Stimulated activated CD8-positive, alpha-beta memory T cell treated with anti-CD3 and anti-CD28 coated beads, Interleukin-15, amount 100 ng/mL, for 48 hours (primary cell): ENCODE measurements around the gene EEF1AKMT3.

Source experiments
- DNase-seq, 2 donors: peaks; one replicate each; pipeline ENCODE4 v3.0.0-alpha.2; 2020; ENCODE audit warnings: low read depth in 2 of 2

Gene EEF1AKMT3

DNA sequence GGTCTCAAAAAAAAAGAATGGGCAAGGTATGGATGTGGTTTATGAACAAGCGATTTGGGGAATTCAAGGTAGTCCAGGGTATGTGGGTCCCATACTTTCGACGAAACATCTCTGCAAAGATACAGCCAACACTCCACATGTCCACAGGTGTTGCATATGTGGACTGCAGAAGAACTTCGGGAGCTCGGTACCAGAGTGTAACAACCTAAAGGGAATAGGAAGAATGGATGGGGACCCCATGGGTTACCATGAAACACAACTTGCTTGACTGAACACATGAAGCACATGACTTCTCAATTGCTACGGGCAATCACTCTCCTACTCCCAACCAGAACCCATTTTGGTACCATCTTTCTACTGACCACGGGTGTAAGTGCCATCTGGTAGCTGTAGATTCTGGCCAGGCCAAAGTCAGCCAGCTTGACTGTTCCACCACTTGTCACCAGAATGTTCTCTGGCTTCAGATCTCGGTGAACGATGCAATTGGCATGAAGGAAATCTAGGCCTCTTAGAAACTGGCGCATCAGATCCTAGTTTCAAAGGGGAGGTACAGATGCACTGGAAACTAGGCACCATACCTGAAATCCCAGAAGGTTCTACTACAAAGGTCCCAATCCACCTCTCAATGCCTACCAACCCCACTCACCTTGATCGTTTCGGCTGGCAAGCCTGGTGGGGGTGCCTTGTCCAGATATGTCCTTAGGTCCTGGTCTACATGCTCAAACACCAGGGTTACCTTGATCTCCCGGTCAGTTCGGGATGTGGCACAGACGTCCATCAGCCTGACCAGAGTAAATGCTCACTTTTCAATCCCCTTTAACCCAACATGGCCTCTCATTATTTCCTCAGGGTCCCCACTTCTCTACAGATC, 21.6 kb upstream of the EEF1AKMT3 start:
- no peak for DNase-seq

DNA sequence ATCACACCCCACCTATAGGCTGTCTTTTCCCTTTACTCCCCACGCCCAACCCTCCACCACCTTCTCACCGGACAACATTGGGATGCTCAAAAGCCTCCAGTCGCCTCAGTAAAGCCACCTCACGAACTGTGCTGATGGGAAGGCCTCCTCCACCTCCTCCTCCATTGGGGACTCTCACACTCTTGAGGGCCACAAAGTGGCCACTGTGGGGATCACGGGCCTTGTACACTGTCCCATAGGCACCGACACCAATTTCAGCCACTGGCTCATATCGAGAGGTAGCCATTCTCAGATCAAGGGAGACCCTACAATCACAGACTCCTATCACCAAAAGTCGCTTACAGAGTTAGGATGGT, 21.0 kb upstream of the EEF1AKMT3 start:
- no peak for DNase-seq

DNA sequence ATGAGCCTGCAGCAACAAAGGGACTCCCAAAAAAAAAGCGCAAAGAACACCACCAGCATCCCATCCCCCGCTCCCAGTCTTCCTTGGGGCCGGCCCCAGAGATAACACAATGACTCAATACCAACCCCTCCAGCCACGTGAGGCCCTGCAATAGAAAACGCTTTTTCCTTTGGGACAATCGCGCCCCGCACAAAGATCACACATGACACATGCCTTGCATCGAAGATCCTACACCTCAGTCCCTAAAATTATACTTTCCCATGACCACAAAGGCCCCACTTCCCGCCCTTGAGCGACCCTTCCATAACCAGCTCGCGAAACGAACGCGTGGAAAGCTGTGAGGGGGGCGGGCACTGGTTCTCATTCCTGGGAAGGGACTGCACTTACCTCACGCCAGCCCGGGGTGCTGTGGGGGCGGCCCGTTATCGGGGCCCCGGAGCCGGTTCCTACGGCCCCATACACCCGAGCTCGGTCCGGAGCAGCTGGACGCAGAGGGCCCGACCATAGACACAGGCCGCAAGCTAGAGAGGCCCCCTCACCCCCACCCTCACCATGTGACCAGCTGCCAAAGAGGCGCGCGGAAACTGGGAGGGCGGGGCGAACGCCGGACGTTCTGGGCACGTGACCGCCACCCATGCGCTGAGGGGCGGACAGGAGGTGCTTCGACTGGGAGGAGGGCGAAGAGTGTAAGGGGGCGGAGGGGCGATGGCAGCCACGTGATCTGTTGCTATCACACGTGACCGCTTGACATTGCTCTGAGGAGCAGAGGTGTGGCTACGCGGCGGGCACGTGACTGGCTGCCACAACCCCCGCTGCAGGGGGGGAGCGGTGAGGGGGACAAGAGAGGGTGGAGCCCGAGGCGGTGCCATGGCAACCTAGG, 20.4 kb upstream of the EEF1AKMT3 start, which contains the start of gene CDK4:
TSS of gene CDK4 (minus strand) at position 523 of the 880 bp plus-strand sequence. CDS start 593 bp downstream, outside the sequence.
- DNase-seq: peak; percentile 97 to 99

DNA sequence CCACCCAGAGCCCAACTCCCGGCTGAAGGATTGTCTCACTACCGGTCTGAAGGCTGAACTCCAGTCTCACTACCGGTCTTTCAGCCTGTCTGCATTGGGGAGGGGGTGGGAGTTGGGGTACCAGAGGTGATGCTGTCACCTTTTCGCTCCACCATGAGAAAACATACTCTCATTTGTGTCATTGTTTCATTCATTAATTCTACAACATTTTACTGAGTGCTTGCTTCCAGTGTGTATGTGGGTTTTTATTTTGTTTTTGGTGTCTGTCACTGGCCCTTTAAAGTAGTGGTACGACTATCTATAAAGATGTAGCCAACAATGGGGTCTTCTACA, 19.8 kb upstream of the EEF1AKMT3 start:
- DNase-seq: no peak

DNA sequence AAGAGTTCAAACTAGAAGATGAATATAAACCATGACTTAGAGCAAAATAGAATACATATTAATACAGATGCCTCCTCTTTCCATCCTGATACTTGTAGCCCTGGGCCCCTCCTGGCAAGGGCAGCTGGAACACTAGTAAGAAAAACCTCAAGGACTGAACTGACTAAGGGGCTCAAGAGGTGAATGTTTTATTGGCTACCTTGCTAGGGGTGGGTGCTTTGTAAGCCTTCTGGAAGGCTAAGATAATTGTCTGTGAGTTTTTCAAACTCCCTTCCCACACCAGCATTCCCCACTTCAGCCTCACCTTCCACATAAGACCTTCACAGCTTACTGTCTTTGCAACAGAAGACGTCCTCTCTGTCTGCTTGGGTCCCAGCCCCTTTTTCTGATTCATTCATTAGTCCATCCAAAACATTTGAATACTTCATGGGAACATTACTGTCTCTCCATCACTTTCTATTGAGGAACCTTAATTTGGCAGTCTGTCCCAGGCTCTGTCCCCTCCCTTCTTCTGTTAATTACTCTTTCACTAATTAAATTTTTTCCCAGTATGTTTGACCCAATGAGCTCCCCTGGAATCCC, 18.6 kb upstream of the EEF1AKMT3 start:
- DNase-seq: no peak

DNA sequence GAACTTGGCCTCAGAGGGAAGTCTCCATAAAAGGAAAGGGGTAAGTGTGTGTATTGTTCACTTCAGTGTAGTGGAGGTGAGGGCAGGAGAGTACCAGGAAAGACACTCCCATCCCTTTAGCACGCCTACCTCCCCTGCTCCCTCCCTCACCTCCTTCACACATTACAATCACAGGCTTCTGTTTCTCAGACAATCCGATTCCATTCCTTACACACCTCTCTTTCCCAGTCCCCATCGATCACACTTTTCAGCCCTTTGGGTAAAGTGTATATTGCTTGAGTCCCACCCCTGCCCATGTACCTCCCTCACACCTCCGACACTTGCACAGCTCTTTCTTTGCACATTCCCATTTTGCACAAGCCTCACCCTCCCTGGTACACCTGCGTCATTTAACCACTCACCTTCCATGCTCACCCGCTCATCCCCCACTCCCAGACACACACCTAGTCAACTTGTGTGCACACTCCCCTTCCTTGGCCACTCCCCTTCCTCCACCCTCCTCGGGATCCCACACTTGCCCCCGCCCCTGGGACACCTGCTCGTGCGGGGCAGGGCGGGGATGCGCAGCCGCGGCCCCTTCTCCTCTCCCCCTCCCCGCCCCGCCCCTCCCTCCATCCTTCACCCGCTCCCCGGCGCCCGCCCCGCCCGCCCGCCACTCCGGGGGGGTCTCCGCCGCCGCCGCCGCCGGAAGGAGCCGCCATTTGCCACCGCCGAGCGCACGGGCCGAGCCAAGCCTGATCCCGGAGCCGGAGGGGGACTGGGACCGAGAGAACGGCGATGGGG, 17.8 kb upstream of the EEF1AKMT3 start, which contains the start of gene MARCHF9:
TSS of gene MARCHF9 (plus strand) at position 693 of the 783 bp plus-strand sequence. CDS start 426 bp downstream, outside the sequence.
- peak; percentile 74 to 81 for DNase-seq

DNA sequence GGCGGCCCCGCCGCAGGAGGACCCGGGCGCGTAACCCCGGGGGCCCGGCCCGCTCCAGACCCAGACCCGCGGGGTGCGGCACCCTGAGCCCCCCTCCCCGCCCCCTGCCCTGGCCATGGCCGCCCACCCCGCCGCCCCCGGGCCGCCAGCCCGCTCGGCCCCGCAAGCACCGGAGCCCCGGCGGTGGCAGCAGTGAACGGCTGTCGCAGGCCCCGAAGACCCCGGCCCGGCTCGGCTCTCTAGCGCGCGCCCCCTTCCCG, 17.3 kb upstream of the EEF1AKMT3 start:
- DNase-seq: no peak

DNA sequence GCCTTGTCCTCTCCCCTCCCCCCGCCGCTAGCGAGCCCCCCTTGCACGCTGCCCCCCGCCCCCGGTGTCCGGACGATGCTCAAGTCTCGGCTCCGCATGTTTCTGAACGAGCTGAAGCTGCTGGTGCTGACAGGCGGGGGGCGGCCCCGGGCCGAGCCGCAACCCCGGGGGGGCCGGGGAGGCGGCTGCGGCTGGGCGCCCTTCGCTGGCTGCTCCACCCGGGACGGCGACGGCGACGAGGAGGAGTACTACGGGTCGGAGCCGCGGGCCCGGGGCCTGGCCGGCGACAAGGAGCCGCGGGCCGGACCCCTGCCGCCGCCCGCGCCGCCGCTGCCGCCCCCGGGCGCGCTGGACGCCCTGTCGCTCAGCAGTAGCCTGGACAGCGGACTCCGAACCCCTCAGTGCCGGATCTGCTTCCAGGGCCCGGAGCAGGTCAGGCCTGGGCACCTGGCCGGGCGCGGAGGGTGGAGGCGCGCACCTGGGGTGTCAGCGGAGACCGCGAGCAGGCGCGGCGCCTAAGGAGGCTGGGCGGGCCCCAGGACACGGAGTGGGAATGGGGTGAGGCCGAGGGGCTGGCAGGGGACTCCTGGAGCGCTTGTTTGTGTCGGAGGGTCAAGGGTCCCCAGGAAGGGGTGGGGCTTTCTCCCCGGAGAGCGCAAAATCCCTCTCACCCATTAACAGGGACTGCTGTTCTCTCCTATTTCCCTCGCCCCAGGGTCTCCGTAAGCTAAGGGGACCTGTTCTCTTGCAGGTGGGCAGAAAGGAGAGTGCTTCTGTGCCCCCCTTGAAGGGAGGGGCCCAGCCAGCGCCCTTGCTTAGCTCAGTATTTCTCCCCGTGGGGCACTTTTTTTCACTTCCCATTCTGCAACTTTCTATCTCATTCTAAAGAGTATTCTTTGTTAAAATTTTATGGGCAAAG, 16.7 kb upstream of the EEF1AKMT3 start:
- DNase-seq: no peak

DNA sequence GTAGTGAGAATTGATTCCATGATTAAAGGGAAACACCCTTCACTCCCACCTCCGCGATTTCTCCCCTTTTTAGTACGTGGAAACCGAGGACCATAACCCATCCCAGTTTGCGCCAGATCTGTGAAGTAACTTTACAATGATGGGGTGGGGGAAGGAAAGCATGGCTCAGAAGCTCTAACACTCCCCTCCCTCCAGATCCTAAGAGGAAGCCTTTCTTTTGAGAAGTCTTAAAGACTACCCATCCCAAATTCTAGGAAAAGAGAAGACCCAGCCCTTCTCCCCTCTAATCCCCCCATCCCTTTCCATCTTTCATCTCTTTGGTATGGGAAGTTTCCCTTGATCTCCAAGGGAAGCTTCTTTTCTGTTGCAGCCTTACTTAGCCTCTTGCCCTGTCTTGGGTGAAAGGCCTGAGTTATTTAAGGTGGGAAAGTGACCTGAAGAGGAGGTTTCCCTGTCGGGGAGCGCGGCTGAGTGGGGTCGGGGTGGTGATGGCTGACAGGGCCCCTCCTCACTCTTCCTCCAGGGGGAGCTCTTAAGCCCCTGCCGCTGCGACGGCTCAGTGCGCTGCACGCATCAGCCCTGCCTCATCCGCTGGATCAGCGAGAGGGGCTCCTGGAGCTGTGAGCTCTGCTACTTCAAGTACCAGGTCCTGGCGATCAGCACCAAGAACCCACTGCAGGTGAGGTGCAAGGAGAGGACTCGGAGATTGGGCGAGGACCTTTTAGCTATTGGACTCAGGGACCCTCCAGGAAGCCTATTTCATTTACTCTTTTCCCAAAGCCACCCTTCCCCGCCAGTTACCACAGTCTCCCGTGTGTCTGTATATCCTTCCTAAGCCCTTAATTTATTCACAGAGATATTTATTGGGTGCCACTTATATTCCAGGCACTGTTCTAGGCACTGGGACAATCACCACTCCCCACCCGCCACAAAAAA, 15.7 kb upstream of the EEF1AKMT3 start:
- peak in 1 of 2 donors; percentile 65 for DNase-seq

DNA sequence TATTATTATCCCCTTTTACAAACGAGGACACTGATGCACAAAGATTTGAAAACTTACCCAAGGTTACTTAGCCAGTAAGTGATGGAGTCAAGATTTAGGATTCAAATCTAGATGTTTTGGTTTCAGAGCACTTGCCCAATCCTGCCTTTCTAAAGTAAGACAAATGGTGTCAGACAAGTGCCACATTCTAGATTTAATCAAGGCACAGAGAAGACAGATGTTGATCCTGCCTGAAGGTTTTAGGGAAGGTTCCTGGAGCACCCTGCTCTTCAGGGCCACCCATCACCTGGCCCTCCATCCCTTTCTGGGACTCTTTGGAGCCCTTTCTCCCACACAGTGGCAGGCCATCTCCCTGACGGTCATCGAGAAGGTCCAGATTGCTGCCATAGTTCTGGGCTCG, 14.6 kb upstream of the EEF1AKMT3 start:
- DNase-seq: no peak

DNA sequence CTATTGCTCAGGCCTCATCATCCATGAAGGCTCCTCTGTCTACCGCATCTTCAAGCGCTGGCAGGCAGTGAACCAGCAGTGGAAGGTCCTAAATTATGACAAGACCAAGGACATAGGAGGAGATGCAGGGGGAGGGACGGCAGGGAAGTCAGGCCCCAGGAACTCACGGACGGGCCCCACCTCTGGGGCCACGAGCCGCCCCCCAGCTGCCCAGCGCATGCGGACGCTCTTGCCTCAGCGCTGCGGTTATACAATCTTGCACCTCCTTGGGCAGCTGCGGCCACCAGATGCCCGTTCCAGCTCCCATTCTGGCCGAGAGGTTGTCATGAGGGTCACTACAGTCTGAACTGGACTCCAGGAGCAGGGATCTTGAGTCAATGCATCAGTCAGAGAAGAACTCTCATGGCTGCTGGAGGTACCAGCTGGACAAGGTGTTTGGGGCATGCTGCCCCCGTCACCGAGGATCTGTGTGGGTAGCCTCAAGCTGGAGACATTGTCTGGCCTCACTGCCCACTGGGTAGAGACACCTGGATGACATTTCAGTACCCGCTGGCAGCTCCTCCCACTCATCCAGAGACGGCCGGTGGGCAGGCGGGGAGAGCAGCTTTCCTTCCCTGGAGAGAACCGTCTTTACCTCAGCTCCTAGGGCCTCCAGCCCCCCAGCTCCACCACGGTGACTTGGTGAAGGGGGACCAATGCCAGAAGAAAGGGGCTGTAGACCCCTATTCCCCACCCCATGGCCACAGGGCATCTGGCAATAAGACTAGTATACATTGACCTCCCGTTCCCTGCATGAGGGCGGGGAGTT, 13.7 kb upstream of the EEF1AKMT3 start:
- DNase-seq: no peak

DNA sequence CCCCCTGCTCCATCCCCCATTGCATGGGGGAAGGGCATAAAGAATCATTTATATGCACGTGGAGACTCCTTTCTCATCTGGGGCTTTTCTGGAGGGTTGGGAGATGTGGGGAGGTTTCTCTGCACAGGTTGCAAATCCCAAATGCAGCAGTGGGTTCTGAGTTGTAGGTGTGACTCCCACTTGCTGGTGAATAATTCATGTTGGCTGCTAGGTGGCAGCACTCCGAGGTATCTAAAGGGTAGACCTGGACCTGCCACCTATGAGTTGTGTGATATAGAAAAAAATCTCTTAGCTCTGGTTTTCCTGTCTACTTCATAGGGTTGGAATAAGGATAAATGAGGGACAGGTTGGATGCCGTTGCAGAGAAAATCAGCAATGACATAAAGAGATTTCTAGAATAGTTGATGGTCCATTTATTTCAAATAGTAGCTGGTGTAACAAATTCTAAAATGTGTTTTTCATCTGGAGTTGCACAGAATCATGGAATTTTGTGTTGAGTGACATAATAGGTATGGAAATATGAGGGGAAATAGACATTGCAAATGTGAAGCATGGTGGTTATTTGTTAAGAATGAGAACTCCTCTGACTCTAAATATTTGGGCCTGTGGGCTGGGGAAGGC, 12.9 kb upstream of the EEF1AKMT3 start:
- no peak for DNase-seq

DNA sequence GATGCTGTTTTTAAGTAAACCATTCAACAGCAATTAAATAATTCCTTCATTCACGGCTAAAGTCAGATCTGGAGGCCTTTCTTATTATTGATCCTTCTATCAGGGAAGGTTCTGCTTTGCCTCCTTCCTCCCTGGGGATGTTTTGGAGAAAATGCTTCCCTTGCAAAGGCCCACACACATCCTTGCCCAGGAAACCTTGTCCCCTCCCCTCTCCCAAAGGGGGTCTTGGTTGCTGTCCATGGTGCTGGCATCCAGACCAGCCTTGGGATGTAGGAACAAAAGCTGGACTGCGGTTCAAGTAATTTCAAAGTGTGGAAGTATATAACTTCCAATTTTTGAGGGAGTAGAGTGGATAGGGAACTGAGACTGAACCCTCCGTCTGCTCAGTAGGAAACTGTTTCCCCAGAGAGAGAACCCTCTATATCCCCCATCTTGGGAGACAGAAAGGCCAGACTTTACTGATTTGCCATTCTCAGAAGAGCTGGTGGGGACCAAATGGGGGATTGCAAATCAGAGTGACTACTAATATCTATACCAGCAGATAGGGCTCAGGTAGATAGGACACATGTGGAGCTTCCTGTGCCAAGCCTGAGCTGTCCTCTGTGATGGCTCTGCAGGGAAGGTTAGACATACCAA, 11.9 kb upstream of the EEF1AKMT3 start:
- DNase-seq: no peak

DNA sequence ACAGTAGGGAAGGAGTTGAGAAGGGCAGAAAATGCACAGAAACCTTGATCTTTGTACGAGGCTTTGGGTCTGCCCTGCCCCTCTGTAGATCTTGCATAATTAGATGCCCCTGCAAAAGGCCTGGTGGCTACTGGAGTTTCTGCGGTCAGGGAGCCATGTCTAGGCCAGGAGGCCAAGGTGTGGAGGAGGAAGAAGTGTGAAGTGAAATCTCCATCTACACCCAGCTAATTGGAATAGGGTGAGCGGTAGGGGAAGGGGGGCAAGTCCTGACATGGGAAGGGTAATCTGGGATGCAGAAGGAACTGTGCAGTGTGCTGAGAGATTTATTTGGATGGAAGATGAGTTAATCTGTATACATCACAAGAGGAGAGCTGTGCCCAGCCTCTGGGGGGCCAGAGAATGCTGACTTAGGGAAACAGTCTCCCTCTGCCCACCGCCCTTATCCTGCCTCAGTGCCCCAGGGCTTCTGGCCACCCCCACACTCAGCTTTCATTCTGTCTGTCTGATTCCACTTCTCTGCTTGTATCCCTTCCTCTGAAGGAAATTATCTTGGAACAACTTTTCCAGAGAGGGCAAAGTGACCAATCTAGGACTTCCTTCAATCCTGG, 10.9 kb upstream of the EEF1AKMT3 start:
- DNase-seq: no peak

DNA sequence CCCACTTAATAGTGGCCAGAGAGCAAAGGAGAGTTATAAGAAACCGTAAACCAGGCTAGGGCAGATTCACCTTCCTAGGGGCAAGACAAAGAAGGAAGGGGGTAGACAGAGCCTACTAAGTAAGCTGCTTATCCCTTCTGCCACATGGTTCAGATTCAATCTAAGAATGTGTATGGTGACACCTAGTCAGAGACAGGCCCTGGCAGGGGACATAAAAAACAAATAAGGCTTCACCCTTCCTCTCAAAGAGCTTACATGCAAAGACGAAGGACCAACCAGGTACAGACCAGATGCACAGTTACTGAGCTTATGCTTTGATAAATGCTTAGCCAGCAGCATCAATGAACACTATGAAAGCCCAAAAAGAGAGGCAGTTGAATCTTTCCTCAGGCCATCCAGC, 10.0 kb upstream of the EEF1AKMT3 start:
- no peak for DNase-seq

DNA sequence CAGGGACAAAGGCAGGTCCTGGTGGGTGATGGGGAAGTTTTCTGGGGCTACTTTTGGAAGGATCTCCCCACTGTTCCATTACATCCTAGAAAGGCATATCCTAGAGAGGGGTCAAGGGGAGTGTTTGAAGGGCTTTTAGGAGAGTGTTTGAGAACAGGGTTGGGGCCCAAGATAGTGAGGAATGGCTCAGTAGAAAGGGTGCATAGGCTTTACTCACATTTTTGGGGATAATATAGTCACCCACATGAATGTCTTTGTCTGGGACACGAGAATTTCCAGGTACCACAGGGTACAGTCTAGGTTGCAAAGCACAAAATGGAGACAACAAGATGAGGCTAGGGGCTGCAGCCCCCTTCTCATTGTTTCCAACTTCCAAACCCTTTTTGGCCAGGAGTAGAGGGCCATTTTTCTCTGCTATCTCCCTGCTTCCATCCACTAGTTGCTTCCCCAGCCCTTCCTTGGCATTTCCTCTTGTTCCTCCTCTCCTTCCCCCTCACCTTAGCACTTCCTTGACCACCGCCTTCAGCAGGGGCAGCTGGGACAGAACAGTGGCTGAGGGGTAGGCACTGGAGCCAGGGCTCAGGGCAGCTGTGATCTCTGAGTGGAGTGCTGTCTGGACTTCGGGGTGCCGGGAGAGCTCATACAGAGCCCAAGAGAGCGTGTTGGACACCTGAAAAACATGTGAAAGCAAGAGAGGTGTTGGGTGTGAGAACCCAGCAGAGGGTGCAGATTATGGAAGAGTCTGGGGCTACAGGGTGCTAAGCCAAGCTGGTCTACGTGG, 8.3 kb upstream of the EEF1AKMT3 start:
- no peak for DNase-seq

DNA sequence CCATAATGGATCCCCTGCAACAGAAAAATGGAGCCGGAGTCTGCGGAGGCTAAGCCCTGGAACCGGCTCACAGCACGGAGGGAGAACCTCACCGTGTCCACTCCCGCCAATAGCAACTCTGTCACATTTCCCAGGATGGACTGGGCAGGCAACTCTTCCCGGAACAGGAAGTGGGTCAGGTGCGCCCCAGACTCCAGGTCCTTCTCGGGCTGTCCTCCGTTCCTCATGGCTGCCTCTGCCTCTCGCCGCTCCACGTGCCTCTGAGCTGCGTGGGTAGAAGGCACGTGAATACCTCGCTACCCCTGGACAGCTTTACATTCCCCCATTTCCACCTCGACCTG, 7.8 kb upstream of the EEF1AKMT3 start:
- no peak for DNase-seq
